Astrocyte (in vitro differentiated cells and primary cell): ENCODE results near the gene CASKIN2. TPM values are rescaled to one million over a fixed set of nuclear protein-coding genes. Genes with fewer than 3 reads are reported as not detected.

Source experiments
- DNase-seq: peaks from one replicate; pipeline ENCODE4 v3.0.0-alpha.2; 2010; ENCODE audit warnings: low read depth
- FAIRE-seq: peaks from 2 replicates; lab custom pipeline; 2011; peaks lifted over from hg19 to GRCh38; lab: Jason Lieb, UNC
- H2AFZ ChIP-seq: 2 replicates; pipeline ENCODE4 v1.6.0; 2012; ENCODE audit warnings: low read depth, low read length, inconsistent platforms
- H3K27ac ChIP-seq: 2 replicates; pipeline ENCODE4 v1.5.1; 2011; ENCODE audit warnings: low read depth, low read length, inconsistent platforms
- H3K27me3 ChIP-seq: 2 replicates; pipeline ENCODE4 v1.6.0; 2011; ENCODE audit warnings: low read length, inconsistent platforms; ENCODE audit not compliant: insufficient read depth
- H3K36me3 ChIP-seq: 2 replicates; pipeline ENCODE4 v1.5.1; 2011; ENCODE audit warnings: low read length, inconsistent platforms; ENCODE audit not compliant: insufficient read depth
- H3K4me1 ChIP-seq: 2 replicates; pipeline ENCODE4 v1.5.1; 2011; ENCODE audit warnings: low read length, inconsistent platforms; ENCODE audit not compliant: insufficient read depth
- H3K4me2 ChIP-seq: 2 replicates; pipeline ENCODE4 v1.6.0; 2012; ENCODE audit warnings: low read length, inconsistent platforms
- H3K4me3 ChIP-seq: 2 replicates; pipeline ENCODE4 v1.5.1; 2011; ENCODE audit warnings: low read depth, mild to moderate bottlenecking, low read length, inconsistent platforms; ENCODE audit not compliant: insufficient read depth
- H3K79me2 ChIP-seq: 2 replicates; pipeline ENCODE4 v1.6.0; 2012; ENCODE audit warnings: mild to moderate bottlenecking, low read length, inconsistent platforms; ENCODE audit not compliant: insufficient read depth
- H3K9ac ChIP-seq: 2 replicates; pipeline ENCODE4 v1.6.0; 2012; ENCODE audit warnings: mild to moderate bottlenecking, low read length, inconsistent platforms
- H3K9me3 ChIP-seq: 2 replicates; pipeline ENCODE4 v1.5.1; 2012; ENCODE audit warnings: low read depth, mild to moderate bottlenecking, low read length, inconsistent platforms; ENCODE audit not compliant: insufficient read depth
- H4K20me1 ChIP-seq: 2 replicates; pipeline ENCODE4 v1.6.0; 2012; ENCODE audit warnings: low read length, inconsistent platforms; ENCODE audit not compliant: insufficient read depth
- H3K27ac Mint-ChIP-seq: one replicate; pipeline ENCODE4 v1.8.0; 2021; ENCODE audit warnings: mild to moderate bottlenecking, mixed read lengths; ENCODE audit not compliant: unreplicated experiment
- H3K27me3 Mint-ChIP-seq: one replicate; pipeline ENCODE4 v1.8.0; 2021; ENCODE audit warnings: low read depth, mixed read lengths; ENCODE audit not compliant: unreplicated experiment
- H3K36me3 Mint-ChIP-seq: one replicate; pipeline ENCODE4 v1.8.0; 2021; ENCODE audit warnings: low read depth, mixed read lengths; ENCODE audit not compliant: unreplicated experiment
- H3K4me1 Mint-ChIP-seq: one replicate; pipeline ENCODE4 v1.8.0; 2021; ENCODE audit warnings: low read depth, mixed read lengths; ENCODE audit not compliant: unreplicated experiment
- H3K4me3 Mint-ChIP-seq: one replicate; pipeline ENCODE4 v1.8.0; 2021; ENCODE audit warnings: mild to moderate bottlenecking, moderate library complexity, mixed read lengths; ENCODE audit not compliant: unreplicated experiment
- H3K9me3 Mint-ChIP-seq: one replicate; pipeline ENCODE4 v1.8.0; 2021; ENCODE audit warnings: mild to moderate bottlenecking, mixed read lengths; ENCODE audit not compliant: unreplicated experiment
- EZH2 ChIP-seq: IDR thresholded peaks from 2 replicates; pipeline ENCODE4 v1.6.1; 2012; ENCODE audit warnings: mild to moderate bottlenecking, low read length, inconsistent platforms; ENCODE audit not compliant: insufficient read depth
- total RNA-seq: library from RNA; stranded (reverse); gene quantifications from 2 replicates; pipeline ENCODE4 v1.2.1, GENCODE V29; 2021
- TF ChIP-seq, protein P1 (sequence below): IDR thresholded peaks from 2 replicates; pipeline ENCODE4 v1.5.1; 2011; ENCODE audit warnings: low read depth, mild to moderate bottlenecking, inconsistent platforms, low read length, moderate library complexity; ENCODE audit not compliant: insufficient read depth

CASKIN2 gene
- total RNA-seq, 1 donor from 2014 or later, result 22.8 TPM

DNA sequence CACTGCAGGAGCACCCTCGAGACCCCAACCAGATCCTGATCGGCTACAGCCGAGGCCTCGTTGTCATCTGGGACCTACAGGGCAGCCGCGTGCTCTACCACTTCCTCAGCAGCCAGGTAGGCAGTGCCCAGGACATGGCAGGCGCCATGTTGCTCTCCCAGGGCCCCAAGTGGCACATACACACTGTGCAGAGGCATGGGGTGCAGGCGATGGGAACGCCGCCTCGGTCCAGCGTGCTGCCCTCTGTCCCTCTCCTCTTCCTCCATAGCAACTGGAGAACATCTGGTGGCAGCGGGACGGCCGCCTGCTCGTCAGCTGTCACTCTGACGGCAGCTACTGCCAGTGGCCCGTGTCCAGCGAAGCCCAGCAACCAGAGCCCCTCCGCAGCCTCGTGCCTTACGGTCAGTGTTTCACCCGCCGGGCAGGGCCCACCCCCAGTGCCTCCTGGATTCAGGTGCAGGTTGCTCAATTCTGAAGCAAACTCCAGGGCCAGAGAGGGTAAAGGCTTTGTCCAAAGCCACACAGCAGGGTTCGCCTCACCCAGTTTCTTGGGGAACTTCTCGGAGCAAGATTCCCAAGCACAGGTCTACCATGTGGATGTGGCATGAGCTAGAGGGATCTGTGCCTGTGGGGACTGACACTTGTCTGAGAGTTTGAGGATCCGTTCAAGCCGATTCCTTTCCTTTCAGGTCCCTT is 47.9 kb upstream of the CASKIN2 start:
- no peak overlapping the region for H3K9ac ChIP-seq
- no peak overlapping the region for H3K4me3 Mint-ChIP-seq
- no peaks in the 10 kb centered on the region for H3K36me3 ChIP-seq
- no peaks in the 10 kb centered on the region for H3K79me2 ChIP-seq
- DNase-seq (no peak), FAIRE-seq (no peak)
- no peaks in the 10 kb centered on the region for H4K20me1 ChIP-seq
- H3K27ac Mint-ChIP-seq, result no peak overlapping the region
- H3K36me3 Mint-ChIP-seq, result peaks cover 2% of the 10 kb centered on the region
- H2AFZ ChIP-seq, result no peak overlapping the region
- H3K4me2 ChIP-seq, result no peak overlapping the region
- peaks cover 14% of the 10 kb centered on the region for H3K27me3 Mint-ChIP-seq
- H3K27me3 ChIP-seq, result no peaks in the 10 kb centered on the region
- TF ChIP-seq, protein P1, sequence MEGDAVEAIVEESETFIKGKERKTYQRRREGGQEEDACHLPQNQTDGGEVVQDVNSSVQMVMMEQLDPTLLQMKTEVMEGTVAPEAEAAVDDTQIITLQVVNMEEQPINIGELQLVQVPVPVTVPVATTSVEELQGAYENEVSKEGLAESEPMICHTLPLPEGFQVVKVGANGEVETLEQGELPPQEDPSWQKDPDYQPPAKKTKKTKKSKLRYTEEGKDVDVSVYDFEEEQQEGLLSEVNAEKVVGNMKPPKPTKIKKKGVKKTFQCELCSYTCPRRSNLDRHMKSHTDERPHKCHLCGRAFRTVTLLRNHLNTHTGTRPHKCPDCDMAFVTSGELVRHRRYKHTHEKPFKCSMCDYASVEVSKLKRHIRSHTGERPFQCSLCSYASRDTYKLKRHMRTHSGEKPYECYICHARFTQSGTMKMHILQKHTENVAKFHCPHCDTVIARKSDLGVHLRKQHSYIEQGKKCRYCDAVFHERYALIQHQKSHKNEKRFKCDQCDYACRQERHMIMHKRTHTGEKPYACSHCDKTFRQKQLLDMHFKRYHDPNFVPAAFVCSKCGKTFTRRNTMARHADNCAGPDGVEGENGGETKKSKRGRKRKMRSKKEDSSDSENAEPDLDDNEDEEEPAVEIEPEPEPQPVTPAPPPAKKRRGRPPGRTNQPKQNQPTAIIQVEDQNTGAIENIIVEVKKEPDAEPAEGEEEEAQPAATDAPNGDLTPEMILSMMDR, result no peak
- TF ChIP-seq EZH2, result no peak
- no peaks in the 10 kb centered on the region for H3K9me3 ChIP-seq
- no peak overlapping the region for H3K27ac ChIP-seq
- H3K4me1 ChIP-seq, result no peaks in the 10 kb centered on the region
- H3K4me3 ChIP-seq, result no peak overlapping the region
- H3K4me1 Mint-ChIP-seq, result no peaks in the 10 kb centered on the region
- H3K9me3 Mint-ChIP-seq, result no peaks in the 10 kb centered on the region

DNA sequence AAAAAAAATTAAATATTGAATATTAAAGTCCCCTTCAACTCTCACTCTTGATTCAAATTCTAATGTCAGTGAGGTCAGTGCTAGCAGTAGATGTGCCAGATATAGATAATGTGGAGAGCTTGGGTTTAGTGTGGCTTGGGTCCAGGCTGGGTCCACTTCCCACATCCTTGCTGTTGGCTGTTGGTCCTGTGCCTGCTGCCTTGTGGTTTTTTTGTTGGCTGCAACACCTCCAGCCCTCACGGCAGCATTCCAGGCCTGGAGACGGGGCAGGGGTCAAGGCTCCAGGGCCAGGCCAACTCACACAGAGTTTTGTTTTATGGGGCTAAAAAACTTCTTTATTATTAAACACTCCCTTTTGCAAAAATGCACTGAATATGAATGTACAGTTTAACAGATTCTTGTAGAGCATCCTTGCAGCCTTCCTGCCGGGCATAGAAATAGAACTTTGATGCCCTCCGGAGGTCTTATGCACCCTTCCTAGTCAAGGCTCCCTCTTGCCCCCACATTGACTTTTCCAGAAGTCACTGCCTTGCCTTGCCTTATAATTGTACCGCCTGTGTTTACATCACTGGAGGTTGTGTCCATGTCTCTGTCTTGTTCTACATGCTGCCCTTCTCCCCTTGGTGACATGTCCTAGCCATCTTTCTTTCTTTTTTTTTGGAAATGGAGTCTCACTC is 46.7 kb upstream of the CASKIN2 start:
- FAIRE-seq (no peak), DNase-seq (peak; percentile 42)
- Histone ChIP-seq H3K27ac (no peak overlapping the region), H3K9ac (no peak overlapping the region), H2AFZ (no peak overlapping the region), H3K4me3 (no peak overlapping the region), H3K9me3 (no peaks in the 10 kb centered on the region), H3K36me3 (no peaks in the 10 kb centered on the region), H3K27me3 (no peaks in the 10 kb centered on the region), H3K4me2 (no peak overlapping the region), H3K79me2 (no peaks in the 10 kb centered on the region), H4K20me1 (no peaks in the 10 kb centered on the region), H3K4me1 (no peaks in the 10 kb centered on the region)
- TF ChIP-seq, protein P1, result no peak
- TF ChIP-seq EZH2, result no peak
- Mint-ChIP-seq H3K4me1 (no peaks in the 10 kb centered on the region), H3K36me3 (no peaks in the 10 kb centered on the region), H3K4me3 (no peak overlapping the region), H3K27ac (no peak overlapping the region), H3K9me3 (no peaks in the 10 kb centered on the region), H3K27me3 (peaks cover 14% of the 10 kb centered on the region)
